Esophagus squamous epithelium (tissue), 5 donors: ENCODE data around the gene LARGE1. TPM values are rescaled to one million over a fixed set of nuclear protein-coding genes. Genes with fewer than 3 reads are reported as not detected.

ENCODE experiments used
- DNase-seq: peaks from one replicate; lab custom pipeline; 2025; lab: John Stamatoyannopoulos, UW
- H3K27ac ChIP-seq, 4 donors: fragments of 200-600 bp; sonication (generic); one replicate each; pipeline ENCODE4 v1.5.1; 2016 to 2019; ENCODE audit warnings: mild to moderate bottlenecking in 1 of 4
- H3K27me3 ChIP-seq, 4 donors: fragments of 200-600 bp; sonication (generic); 1 replicate in 3 of 4; 2 replicates in 1 of 4; pipeline versions ENCODE4 v1.5.1 to v1.6.0; 2017 to 2021; ENCODE audit warnings: antibody characterized with exemption in 1 of 4
- H3K36me3 ChIP-seq, 3 donors: fragments of 200-600 bp; sonication (generic); one replicate each; pipeline ENCODE4 v1.5.1; 2016 to 2019
- H3K4me1 ChIP-seq, 3 donors: fragments of 200-600 bp; sonication (generic); one replicate each; pipeline ENCODE4 v1.5.1; 2017 to 2019
- H3K4me3 ChIP-seq, 4 donors: fragments of 200-600 bp; sonication (generic); 1 replicate in 3 of 4; 2 replicates in 1 of 4; pipeline ENCODE4 v1.5.1; 2016 to 2019; ENCODE audit warnings: mild to moderate bottlenecking in 2 of 4, moderate library complexity in 1 of 4
- H3K9me3 ChIP-seq, 3 donors: fragments of 200-600 bp; sonication (generic); one replicate each; pipeline ENCODE4 v1.5.1; 2016 to 2019
- POLR2A ChIP-seq, 4 donors: fragments of 450-650 bp; IDR thresholded peaks; one replicate each; pipeline ENCODE4 v1.6.1; 2017; ENCODE audit warnings: antibody characterized with exemption in 4 of 4, mild to moderate bottlenecking in 4 of 4, moderate library complexity in 3 of 4
- WGBS, 2 donors: methylation state at CpG; one replicate each; pipeline ENCODE4 v1.1.5; 2018; 5-methylcytosine and 5-hydroxymethylcytosine counted together
- intact Hi-C: fragments of 100-400 bp; cut with DNase I; formaldehyde crosslinking; loops from one replicate; pipeline ENCODE4 v1.15.0; 2022
- total RNA-seq, 4 donors: library from RNA; depleted of rRNA; stranded (reverse); fragments of >200 nt; gene quantifications; one replicate each; pipeline ENCODE4 v1.1.0, GENCODE V29; 2016
- TF ChIP-seq, protein P1 (sequence below), 6 experiments: fragments of 450-650 bp in 4 of 6; fragments of 200-600 bp in 2 of 6; sonication (generic) in 2 of 6; IDR thresholded peaks; one replicate each; pipeline ENCODE4 v1.5.1; 2016 to 2019; ENCODE audit warnings: antibody characterized with exemption in 6 of 6, mild to moderate bottlenecking in 4 of 6, moderate library complexity in 4 of 6
- donor health status: DM: yes; HTN: yes; CAD: no.

The LARGE1 gene
- total RNA-seq, 4 donors from 2014 or later = 5.2 to 15.1 (median 6.6) TPM

DNA sequence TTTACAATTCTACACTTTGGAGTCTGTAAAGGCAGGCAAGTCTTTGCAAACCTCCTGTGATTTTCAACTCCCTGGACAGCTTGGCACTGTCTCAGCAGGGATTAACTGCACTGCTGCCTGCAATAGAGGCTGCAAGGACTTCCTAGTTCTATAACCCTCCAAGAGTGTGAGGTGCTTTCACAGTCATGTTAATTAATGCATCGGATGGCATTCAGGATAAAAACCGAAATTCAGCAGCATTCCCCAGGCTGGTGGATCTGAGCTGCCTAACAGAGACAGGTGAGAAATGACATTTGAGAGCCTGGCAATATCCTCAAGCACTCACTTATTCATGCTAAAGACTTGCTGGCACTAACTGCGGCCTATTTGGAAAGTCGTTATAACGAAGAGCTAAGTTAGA lies 85.0 kb downstream of the LARGE1 start:
- H3K4me1 ChIP-seq = peaks cover 0 to 44% (median 15%) of the 10 kb centered on the region in 3 donors
- intact Hi-C loops = no loop called here
- H3K4me3 ChIP-seq = no peak overlapping the region
- no peaks in the 10 kb centered on the region for H3K27me3 ChIP-seq
- H3K27ac ChIP-seq = no peak overlapping the region
- DNase-seq = no peak
- WGBS, 2 donors = 37 to 43% methylated on average over 5 of the region's 5 CpGs
- H3K36me3 ChIP-seq = no peaks in the 10 kb centered on the region
- no peaks in the 10 kb centered on the region for H3K9me3 ChIP-seq
- TF ChIP-seq, protein P1, sequence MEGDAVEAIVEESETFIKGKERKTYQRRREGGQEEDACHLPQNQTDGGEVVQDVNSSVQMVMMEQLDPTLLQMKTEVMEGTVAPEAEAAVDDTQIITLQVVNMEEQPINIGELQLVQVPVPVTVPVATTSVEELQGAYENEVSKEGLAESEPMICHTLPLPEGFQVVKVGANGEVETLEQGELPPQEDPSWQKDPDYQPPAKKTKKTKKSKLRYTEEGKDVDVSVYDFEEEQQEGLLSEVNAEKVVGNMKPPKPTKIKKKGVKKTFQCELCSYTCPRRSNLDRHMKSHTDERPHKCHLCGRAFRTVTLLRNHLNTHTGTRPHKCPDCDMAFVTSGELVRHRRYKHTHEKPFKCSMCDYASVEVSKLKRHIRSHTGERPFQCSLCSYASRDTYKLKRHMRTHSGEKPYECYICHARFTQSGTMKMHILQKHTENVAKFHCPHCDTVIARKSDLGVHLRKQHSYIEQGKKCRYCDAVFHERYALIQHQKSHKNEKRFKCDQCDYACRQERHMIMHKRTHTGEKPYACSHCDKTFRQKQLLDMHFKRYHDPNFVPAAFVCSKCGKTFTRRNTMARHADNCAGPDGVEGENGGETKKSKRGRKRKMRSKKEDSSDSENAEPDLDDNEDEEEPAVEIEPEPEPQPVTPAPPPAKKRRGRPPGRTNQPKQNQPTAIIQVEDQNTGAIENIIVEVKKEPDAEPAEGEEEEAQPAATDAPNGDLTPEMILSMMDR (IDR thresholded peaks at IDR 0.05) = no peak
- TF ChIP-seq POLR2A (IDR thresholded peaks at IDR 0.05) = no peak

DNA sequence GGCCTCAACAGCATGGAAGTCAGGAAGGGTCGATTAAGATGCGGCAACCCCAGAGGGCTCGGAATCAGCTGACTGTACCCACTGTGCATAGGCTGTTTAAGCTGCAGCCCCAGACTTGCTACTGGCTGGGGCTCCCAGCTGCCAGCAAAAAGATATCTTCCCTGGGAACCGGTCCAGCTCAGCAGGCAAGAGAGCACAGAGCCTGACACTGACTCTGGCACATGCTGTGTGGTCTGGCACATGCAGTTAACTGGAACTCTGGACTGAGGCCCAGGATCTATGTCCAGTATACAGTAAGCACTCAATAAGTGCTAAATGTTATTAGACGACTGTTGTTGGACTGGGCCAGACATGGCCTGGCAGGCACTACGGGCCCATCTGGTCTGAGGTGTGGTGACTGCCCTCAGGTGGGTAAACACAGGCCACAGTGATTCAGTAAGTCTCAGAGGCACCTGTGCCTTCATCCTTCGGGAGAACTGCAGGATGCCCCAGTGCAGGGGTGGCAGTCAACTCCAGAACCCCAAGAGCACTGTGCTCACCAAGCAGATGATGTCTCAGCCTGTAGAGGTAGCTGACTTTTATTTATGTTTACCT lies 87.6 kb downstream of the LARGE1 start:
- intact Hi-C loops = no loop called here
- Histone ChIP-seq H3K36me3 (no peaks in the 10 kb centered on the region), H3K9me3 (no peaks in the 10 kb centered on the region), H3K27me3 (no peaks in the 10 kb centered on the region), H3K27ac (no peak overlapping the region), H3K4me3 (no peak overlapping the region), H3K4me1 (peaks cover 0 to 35% (median 15%) of the 10 kb centered on the region in 3 donors)
- no peak for DNase-seq
- 39 to 43% methylated on average over 3 to 6 of the region's 7 CpGs for WGBS, 2 donors
- TF ChIP-seq, protein P1 (IDR thresholded peaks at IDR 0.05) = no peak
- TF ChIP-seq POLR2A (IDR thresholded peaks at IDR 0.05) = no peak

DNA sequence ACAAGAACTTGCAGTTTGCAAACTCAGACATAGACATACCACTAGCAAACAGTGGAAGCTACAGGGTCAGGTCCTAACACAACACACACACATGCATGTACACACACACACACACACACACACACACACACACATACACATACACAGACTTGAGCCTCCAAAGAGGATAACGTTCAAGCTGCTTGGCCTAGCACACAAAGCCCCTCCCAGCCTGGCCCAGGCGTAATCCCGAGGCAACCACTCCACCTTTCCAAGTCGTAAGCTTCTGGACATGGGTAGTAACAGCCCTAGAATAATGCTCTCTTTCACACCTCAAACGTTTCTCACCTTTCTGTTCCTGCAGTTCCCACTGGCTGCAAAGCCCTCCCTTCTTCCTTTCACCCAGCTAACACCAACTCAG lies 88.6 kb downstream of the LARGE1 start:
- intact Hi-C loops = no loop called here
- H3K27me3 ChIP-seq = no peaks in the 10 kb centered on the region
- H3K36me3 ChIP-seq = no peaks in the 10 kb centered on the region
- H3K4me3 ChIP-seq = no peak overlapping the region
- no peak overlapping the region for H3K27ac ChIP-seq
- no peak for TF ChIP-seq POLR2A (IDR thresholded peaks at IDR 0.05)
- TF ChIP-seq, protein P1 (IDR thresholded peaks at IDR 0.05) = no peak
- 62 to 70% methylated on average over 5 of the region's 5 CpGs for WGBS, 2 donors
- no peaks in the 10 kb centered on the region for H3K9me3 ChIP-seq
- no peak for DNase-seq
- peaks cover 0 to 35% (median 15%) of the 10 kb centered on the region in 3 donors for H3K4me1 ChIP-seq

DNA sequence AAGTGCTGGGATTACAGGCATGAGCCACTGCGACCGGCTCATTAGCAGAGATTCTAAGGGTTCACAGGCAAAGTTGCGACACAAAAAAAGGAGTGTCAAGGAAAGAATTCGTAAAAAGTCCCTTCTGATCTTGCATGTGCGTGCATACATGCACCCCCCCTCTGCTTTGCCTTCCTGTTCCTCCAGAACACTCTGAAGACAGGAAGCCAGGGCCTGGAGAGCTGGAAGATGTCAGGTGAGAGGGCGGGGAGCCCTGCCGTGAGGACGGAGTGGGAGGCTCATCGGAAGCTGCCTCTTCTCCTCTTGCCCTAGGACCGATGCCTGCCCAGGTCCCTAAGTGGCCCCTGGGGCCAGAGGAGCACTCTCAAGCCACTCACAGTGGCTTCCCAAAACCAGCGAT lies 89.1 kb downstream of the LARGE1 start:
- Histone ChIP-seq H3K27me3 (no peaks in the 10 kb centered on the region), H3K4me1 (peaks cover 0 to 34% (median 15%) of the 10 kb centered on the region in 3 donors), H3K9me3 (no peaks in the 10 kb centered on the region), H3K4me3 (no peak overlapping the region), H3K36me3 (no peaks in the 10 kb centered on the region), H3K27ac (no peak overlapping the region)
- WGBS, 2 donors = 61 to 71% methylated on average over 8 to 9 of the region's 11 CpGs
- DNase-seq = no peak
- intact Hi-C loops = no loop called here
- TF ChIP-seq POLR2A (IDR thresholded peaks at IDR 0.05) = no peak
- TF ChIP-seq, protein P1 (IDR thresholded peaks at IDR 0.05) = no peak

DNA sequence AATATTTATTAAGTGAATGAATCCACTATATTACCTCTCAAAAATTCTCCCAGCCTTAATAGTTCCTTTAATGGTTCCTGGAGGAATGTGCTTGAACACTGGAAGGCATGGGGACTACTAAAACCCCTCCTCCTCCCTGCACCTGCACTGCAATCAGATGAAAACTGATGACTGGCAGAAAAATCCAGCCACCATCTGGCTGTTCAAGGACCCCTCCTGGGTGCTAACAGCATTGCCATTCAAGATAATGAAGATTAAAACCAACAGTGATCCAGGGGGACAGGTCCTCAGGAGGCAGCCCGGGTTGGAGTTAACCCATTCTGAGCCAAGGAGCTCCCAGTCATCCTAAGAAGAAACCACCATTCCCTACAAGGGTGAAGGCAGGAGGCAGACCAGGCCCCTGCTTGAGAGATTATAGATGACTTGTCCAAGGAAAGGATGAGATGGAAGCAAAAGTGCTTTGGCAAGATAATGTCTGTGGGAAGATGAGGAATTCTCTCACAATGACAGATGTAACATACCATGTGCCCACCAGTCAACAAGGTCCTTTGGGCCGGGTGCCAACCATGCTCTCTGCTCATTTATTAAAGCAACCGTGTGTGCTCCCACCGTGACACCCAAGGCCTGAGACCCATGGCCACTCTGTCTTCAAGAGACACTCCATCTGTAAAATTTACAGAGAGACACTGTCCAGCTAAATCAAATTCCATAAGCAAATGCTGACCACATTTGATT lies 90.6 kb downstream of the LARGE1 start:
- Histone ChIP-seq H3K36me3 (no peaks in the 10 kb centered on the region), H3K27me3 (no peaks in the 10 kb centered on the region), H3K4me3 (no peak overlapping the region), H3K27ac (no peak overlapping the region), H3K9me3 (no peaks in the 10 kb centered on the region), H3K4me1 (peaks cover 0 to 19% (median 4%) of the 10 kb centered on the region in 3 donors)
- no peak for TF ChIP-seq POLR2A (IDR thresholded peaks at IDR 0.05)
- TF ChIP-seq, protein P1 (IDR thresholded peaks at IDR 0.05) = no peak
- no peak for DNase-seq
- 63 to 79% methylated on average over 3 to 4 of the region's 4 CpGs for whole genome bisulfite sequencing, 2 donors
- intact Hi-C loops = no loop called here
